SK-N-SH treated with all-trans-retinoic acid at 6 μM for 48 hours (cell line): ENCODE data around the gene CHAC1.

ENCODE experiments used
- BACH2 ChIP-seq: fragments of 250-450 bp; sonication (Bioruptor Pico); IDR thresholded peaks from 2 replicates; pipeline ENCODE4 v1.9.0; 2021; ENCODE audit warnings: mild to moderate bottlenecking, borderline replicate concordance
- ESRRG ChIP-seq: fragments of 250-450 bp; sonication (Bioruptor Pico); IDR thresholded peaks from 2 replicates; pipeline ENCODE4 v1.6.1; 2021; ENCODE audit warnings: mild to moderate bottlenecking
- GLIS3 ChIP-seq: fragments of 250-450 bp; sonication (Bioruptor Pico); IDR thresholded peaks from 2 replicates; pipeline ENCODE4 v1.5.0; 2020; ENCODE audit warnings: mild to moderate bottlenecking, moderate library complexity
- ISL1 ChIP-seq: fragments of 250-450 bp; sonication (Bioruptor Pico); IDR thresholded peaks from 2 replicates; pipeline ENCODE4 v2.1.2; 2022; ENCODE audit warnings: mild to moderate bottlenecking, moderate library complexity
- OSR1 ChIP-seq: fragments of 250-450 bp; sonication (Bioruptor Pico); IDR thresholded peaks from 2 replicates; pipeline ENCODE4 v1.8.0; 2022; ENCODE audit warnings: moderate library complexity, mild to moderate bottlenecking, inconsistent platforms
- PATZ1 ChIP-seq: fragments of 250-450 bp; sonication (Bioruptor Pico); IDR thresholded peaks from 2 replicates; pipeline ENCODE4 v1.8.0; 2020; ENCODE audit warnings: mild to moderate bottlenecking, moderate library complexity, borderline replicate concordance
- POU6F1 ChIP-seq: fragments of 250-450 bp; sonication (Bioruptor Pico); IDR thresholded peaks from 2 replicates; pipeline ENCODE4 v1.8.0; 2021; ENCODE audit warnings: low read depth, mild to moderate bottlenecking, moderate library complexity, borderline replicate concordance
- PPARA ChIP-seq: fragments of 250-450 bp; sonication (Bioruptor Pico); IDR thresholded peaks from 2 replicates; pipeline ENCODE4 v1.5.0; 2020; ENCODE audit warnings: mild to moderate bottlenecking, borderline replicate concordance
- RARB ChIP-seq: fragments of 250-450 bp; sonication (Bioruptor Pico); IDR thresholded peaks from 2 replicates; pipeline ENCODE4 v1.8.0; 2021; ENCODE audit warnings: mild to moderate bottlenecking, moderate library complexity
- TCF4 ChIP-seq: fragments of 250-450 bp; sonication (Bioruptor Pico); IDR thresholded peaks from 2 replicates; pipeline ENCODE4 v1.8.0; 2021; ENCODE audit warnings: mild to moderate bottlenecking, moderate library complexity, borderline replicate concordance
- TOX ChIP-seq: fragments of 250-450 bp; sonication (Bioruptor Pico); IDR thresholded peaks from 2 replicates; pipeline ENCODE4 v1.8.0; 2021; ENCODE audit warnings: mild to moderate bottlenecking, moderate library complexity, borderline replicate concordance
- ZFP3 ChIP-seq: fragments of 250-450 bp; sonication (Bioruptor Pico); IDR thresholded peaks from 2 replicates; pipeline ENCODE4 v1.5.0; 2020; ENCODE audit warnings: mild to moderate bottlenecking, moderate library complexity
- ZFP30 ChIP-seq: fragments of 450-650 bp; formaldehyde crosslinking; IDR thresholded peaks from 2 replicates; pipeline ENCODE4 v1.5.0; 2022; ENCODE audit warnings: mild to moderate bottlenecking, moderate library complexity
- ZNF565 ChIP-seq: fragments of 450-650 bp; formaldehyde crosslinking; conservative IDR thresholded peaks from 2 replicates; pipeline ENCODE4 v1.5.0; 2020; ENCODE audit warnings: low read depth, mild to moderate bottlenecking, moderate library complexity

DNA sequence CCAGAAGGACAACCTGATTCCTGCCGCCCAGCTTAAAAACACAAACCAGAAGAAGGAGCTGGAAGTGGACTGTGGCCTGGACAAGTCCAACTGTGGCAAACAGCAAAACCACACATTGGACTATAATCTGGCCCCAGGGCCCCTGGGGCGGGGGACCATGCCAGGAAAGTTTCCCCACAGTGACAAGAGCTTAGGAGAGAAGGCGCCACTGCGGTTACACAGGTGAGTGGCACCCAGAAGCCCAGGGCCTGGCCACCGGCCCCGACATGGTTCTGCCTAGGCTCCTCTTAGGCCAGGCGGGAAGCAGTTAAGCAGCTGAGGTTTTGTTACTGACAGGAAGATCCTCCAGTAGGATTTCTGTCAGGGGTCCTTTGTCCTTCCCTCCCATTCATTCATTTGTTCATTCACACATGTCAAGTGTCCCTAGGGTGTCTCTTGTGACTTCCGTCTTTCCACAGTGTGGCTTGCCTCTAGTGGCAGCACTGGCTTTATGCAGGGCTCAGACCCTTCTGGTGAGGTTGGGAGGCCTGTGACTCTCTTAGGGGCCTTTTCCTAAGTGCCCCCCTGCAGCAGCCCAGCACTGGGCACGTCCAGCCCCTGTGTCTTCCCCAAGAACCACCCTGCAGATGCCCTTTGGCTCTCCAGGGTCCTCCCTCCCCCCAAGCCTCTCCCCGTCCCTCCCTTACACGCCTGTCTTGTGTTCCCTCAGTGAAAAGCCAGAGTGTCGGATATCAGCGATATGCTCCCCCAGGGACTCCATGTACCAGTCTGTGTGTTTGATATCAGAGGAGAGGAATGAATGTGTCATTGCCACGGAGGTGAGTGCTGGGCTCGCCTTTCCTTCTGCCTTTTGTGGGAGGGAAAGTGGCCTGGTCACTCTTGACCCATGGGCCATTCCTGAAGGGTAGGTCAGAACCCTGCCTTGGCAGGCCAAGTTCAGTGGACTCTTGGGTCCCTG is 16.3 kb upstream of the CHAC1 start:
- TF ChIP-seq TCF4 (CRISPR knock-in tag) (no peak), GLIS3 (no peak), ZFP3 (CRISPR knock-in tag) (no peak), ESRRG (CRISPR knock-in tag) (no peak), RARB (CRISPR knock-in tag) (no peak), BACH2 (CRISPR knock-in tag) (no peak), ISL1 (CRISPR knock-in tag) (no peak), ZFP30 (CRISPR knock-in tag) (no peak), PATZ1 (CRISPR knock-in tag) (no peak), ZNF565 (CRISPR knock-in tag) (no peak), TOX (no peak), OSR1 (no peak), POU6F1 (CRISPR knock-in tag) (no peak), PPARA (no peak)
